GM12878 (cell line): ENCODE data around the gene RIC1. TPM values are rescaled to one million over a fixed set of nuclear protein-coding genes. Genes with fewer than 3 reads are reported as not detected.

ENCODE experiments used
- CHD1 ChIP-seq: IDR thresholded peaks from 2 replicates; pipeline ENCODE4 v1.6.1; 2012; ENCODE audit warnings: low read depth, low read length, improper control_type of control experiment
- CTCF ChIP-seq, 3 experiments: IDR thresholded peaks in 2 of 3; conservative IDR thresholded peaks in 1 of 3; 2 replicates each; pipeline ENCODE4 v1.5.1; 2011; ENCODE audit warnings: low read depth in 3 of 3, low read length in 3 of 3, mild to moderate bottlenecking in 3 of 3, control low read depth in 2 of 3, moderate library complexity in 2 of 3, inconsistent platforms in 1 of 3, mixed read lengths in 1 of 3; ENCODE audit not compliant: control insufficient read depth in 2 of 3, insufficient read depth in 1 of 3; ENCODE audit errors: extremely low read depth in 1 of 3
- ETV6 ChIP-seq, 2 experiments: fragments of 450-650 bp in 1 of 2; IDR thresholded peaks in 1 of 2; conservative IDR thresholded peaks in 1 of 2; 2 replicates each; pipeline ENCODE4 v1.6.1; 2014; ENCODE audit warnings: antibody characterized with exemption in 1 of 2, borderline replicate concordance in 1 of 2, low read depth in 1 of 2, mild to moderate bottlenecking in 1 of 2, moderate library complexity in 1 of 2
- FOXM1 ChIP-seq: IDR thresholded peaks from 2 replicates; pipeline ENCODE4 v1.6.1; 2012; ENCODE audit warnings: low read depth, mild to moderate bottlenecking, inconsistent platforms, low read length, moderate library complexity
- KAT2A ChIP-seq: conservative IDR thresholded peaks from 2 replicates; pipeline ENCODE4 v1.6.1; 2011; ENCODE audit warnings: low read depth, low read length; ENCODE audit not compliant: control insufficient read depth
- POLR2AphosphoS5 ChIP-seq: IDR thresholded peaks from 2 replicates; pipeline ENCODE4 v1.6.1; 2011; ENCODE audit warnings: mild to moderate bottlenecking, low read length, inconsistent platforms
- RAD51 ChIP-seq: fragments of 450-650 bp; IDR thresholded peaks from 2 replicates; pipeline ENCODE4 v1.6.1; 2016; ENCODE audit warnings: moderate library complexity, mild to moderate bottlenecking, inconsistent platforms
- RELA ChIP-seq: fragments of 450-650 bp; IDR thresholded peaks from 2 replicates; pipeline ENCODE4 v1.8.0; 2014; ENCODE audit warnings: borderline replicate concordance; ENCODE audit not compliant: partially characterized antibody
- TCF3 ChIP-seq: IDR thresholded peaks from 2 replicates; pipeline ENCODE4 v1.6.1; 2012; ENCODE audit warnings: low read depth, mild to moderate bottlenecking, low read length, borderline replicate concordance; ENCODE audit not compliant: insufficient read depth
- ZBED1 ChIP-seq: IDR thresholded peaks from 2 replicates; pipeline ENCODE4 v1.6.1; 2016; ENCODE audit warnings: borderline replicate concordance
- ZNF687 ChIP-seq: fragments of 450-650 bp; IDR thresholded peaks from 2 replicates; pipeline ENCODE4 v1.6.1; 2017; ENCODE audit warnings: mild to moderate bottlenecking, moderate library complexity
- polyA plus RNA-seq, 11 experiments: library from polyadenylated mRNA; depleted of rRNA in 4 of 11; unstranded in 6 of 11; stranded (reverse) in 5 of 11; fragments of >200 nt; fragmentation: Nextera tagmentation in 4 of 11; fragmentation: Illumina TruSeq in 1 of 11; extraction: Ambion mirVana in 4 of 11; extraction: Trizol in 1 of 11; gene quantifications; 1 replicate in 1 of 11; 2 replicates in 10 of 11; pipeline versions ENCODE4 v1.2.1 to v1.2.3, GENCODE V29; 2011 to 2016; ENCODE audit warnings: inconsistent platforms in 2 of 11, missing spikeins in 2 of 11, low read depth in 1 of 11
- total RNA-seq, 4 experiments: library from RNA; depleted of rRNA in 3 of 4; stranded (reverse); fragments of >200 nt in 3 of 4; fragmentation: Illumina TruSeq in 1 of 4; extraction: Trizol in 1 of 4; gene quantifications; 2 replicates each; pipeline versions ENCODE4 v1.2.1 to v1.2.3, GENCODE V29; 2013 to 2021
- TF ChIP-seq, protein P1 (sequence below): fragments of 450-650 bp; conservative IDR thresholded peaks from 2 replicates; pipeline ENCODE4 v1.6.1; 2017; ENCODE audit warnings: mild to moderate bottlenecking, moderate library complexity
- TF ChIP-seq, protein P2 (sequence below): fragments of 450-650 bp; IDR thresholded peaks from 2 replicates; pipeline ENCODE4 v1.6.1; 2016; ENCODE audit warnings: mild to moderate bottlenecking, moderate library complexity, borderline replicate concordance

Gene RIC1
- total and polyA plus RNA-seq, 10 of the 15 experiments (the other 5 are each of a cell fraction or from before 2014, with no cell fraction given) = 6.2 to 59.8 (median 33.3) TPM

- TF ChIP-seq CTCF (IDR thresholded peaks at IDR 0.05 in 2 of 3, conservative IDR thresholded peaks at IDR 0.05 in 1 of 3; ENCODE audit: control insufficient read depth in 2 of 3, extremely low read depth in 1 of 3, insufficient read depth in 1 of 3, low read depth in 3 of 3, low read length in 3 of 3) (peak in 1 of 3 experiments; percentile 32; a peak in 1 of 6 replicates), RELA (no peak), RAD51 (no peak), POLR2AphosphoS5 (0 out of 2 replicates have a peak, but pooled peaks have one; percentile 39), ZNF687 (no peak), KAT2A (no peak), CHD1 (no peak), FOXM1 (no peak), ZBED1 (no peak), TCF3 (no peak), ETV6 (conservative IDR thresholded peaks at IDR 0.05 in 1 of 2, IDR thresholded peaks at IDR 0.05 in 1 of 2; ENCODE audit: borderline replicate concordance in 1 of 2, low read depth in 1 of 2) (peak in 1 of 2 experiments; percentile 25; a peak in 1 of 4 replicates)
- TF ChIP-seq, protein P1, sequence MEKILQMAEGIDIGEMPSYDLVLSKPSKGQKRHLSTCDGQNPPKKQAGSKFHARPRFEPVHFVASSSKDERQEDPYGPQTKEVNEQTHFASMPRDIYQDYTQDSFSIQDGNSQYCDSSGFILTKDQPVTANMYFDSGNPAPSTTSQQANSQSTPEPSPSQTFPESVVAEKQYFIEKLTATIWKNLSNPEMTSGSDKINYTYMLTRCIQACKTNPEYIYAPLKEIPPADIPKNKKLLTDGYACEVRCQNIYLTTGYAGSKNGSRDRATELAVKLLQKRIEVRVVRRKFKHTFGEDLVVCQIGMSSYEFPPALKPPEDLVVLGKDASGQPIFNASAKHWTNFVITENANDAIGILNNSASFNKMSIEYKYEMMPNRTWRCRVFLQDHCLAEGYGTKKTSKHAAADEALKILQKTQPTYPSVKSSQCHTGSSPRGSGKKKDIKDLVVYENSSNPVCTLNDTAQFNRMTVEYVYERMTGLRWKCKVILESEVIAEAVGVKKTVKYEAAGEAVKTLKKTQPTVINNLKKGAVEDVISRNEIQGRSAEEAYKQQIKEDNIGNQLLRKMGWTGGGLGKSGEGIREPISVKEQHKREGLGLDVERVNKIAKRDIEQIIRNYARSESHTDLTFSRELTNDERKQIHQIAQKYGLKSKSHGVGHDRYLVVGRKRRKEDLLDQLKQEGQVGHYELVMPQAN = no peak
- TF ChIP-seq, protein P2, sequence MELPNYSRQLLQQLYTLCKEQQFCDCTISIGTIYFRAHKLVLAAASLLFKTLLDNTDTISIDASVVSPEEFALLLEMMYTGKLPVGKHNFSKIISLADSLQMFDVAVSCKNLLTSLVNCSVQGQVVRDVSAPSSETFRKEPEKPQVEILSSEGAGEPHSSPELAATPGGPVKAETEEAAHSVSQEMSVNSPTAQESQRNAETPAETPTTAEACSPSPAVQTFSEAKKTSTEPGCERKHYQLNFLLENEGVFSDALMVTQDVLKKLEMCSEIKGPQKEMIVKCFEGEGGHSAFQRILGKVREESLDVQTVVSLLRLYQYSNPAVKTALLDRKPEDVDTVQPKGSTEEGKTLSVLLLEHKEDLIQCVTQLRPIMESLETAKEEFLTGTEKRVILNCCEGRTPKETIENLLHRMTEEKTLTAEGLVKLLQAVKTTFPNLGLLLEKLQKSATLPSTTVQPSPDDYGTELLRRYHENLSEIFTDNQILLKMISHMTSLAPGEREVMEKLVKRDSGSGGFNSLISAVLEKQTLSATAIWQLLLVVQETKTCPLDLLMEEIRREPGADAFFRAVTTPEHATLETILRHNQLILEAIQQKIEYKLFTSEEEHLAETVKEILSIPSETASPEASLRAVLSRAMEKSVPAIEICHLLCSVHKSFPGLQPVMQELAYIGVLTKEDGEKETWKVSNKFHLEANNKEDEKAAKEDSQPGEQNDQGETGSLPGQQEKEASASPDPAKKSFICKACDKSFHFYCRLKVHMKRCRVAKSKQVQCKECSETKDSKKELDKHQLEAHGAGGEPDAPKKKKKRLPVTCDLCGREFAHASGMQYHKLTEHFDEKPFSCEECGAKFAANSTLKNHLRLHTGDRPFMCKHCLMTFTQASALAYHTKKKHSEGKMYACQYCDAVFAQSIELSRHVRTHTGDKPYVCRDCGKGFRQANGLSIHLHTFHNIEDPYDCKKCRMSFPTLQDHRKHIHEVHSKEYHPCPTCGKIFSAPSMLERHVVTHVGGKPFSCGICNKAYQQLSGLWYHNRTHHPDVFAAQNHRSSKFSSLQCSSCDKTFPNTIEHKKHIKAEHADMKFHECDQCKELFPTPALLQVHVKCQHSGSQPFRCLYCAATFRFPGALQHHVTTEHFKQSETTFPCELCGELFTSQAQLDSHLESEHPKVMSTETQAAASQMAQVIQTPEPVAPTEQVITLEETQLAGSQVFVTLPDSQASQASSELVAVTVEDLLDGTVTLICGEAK = no peak
Measured at GRCh38 chr9:5608298-5609225, 20.3 kb upstream of the RIC1 start (continued).
